Testis (tissue), 2 donors: ENCODE measurements around the gene GPD1.

Experiments
- POLR2A ChIP-seq: fragments of 450-650 bp; IDR thresholded peaks from one replicate; pipeline ENCODE4 v1.6.1; 2017; ENCODE audit warnings: antibody characterized with exemption, mild to moderate bottlenecking, moderate library complexity
- TF ChIP-seq, protein P1 (sequence below), 3 experiments: fragments of 450-650 bp in 2 of 3; fragments of 200-600 bp in 1 of 3; sonication (generic) in 1 of 3; IDR thresholded peaks; one replicate each; pipeline ENCODE4 v1.5.1; 2016 to 2019; ENCODE audit warnings: antibody characterized with exemption in 3 of 3, mild to moderate bottlenecking in 2 of 3, moderate library complexity in 1 of 3

- TF ChIP-seq, protein P1, sequence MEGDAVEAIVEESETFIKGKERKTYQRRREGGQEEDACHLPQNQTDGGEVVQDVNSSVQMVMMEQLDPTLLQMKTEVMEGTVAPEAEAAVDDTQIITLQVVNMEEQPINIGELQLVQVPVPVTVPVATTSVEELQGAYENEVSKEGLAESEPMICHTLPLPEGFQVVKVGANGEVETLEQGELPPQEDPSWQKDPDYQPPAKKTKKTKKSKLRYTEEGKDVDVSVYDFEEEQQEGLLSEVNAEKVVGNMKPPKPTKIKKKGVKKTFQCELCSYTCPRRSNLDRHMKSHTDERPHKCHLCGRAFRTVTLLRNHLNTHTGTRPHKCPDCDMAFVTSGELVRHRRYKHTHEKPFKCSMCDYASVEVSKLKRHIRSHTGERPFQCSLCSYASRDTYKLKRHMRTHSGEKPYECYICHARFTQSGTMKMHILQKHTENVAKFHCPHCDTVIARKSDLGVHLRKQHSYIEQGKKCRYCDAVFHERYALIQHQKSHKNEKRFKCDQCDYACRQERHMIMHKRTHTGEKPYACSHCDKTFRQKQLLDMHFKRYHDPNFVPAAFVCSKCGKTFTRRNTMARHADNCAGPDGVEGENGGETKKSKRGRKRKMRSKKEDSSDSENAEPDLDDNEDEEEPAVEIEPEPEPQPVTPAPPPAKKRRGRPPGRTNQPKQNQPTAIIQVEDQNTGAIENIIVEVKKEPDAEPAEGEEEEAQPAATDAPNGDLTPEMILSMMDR (IDR thresholded peaks at IDR 0.05), result no peak
- no peak for TF ChIP-seq POLR2A
Observed at GRCh38 chr12:50086148-50086547, 17.7 kb upstream of the GPD1 start.
